ENCODE measurements around the gene DOCK2. TPM values are rescaled to one million over a fixed set of nuclear protein-coding genes. Genes with fewer than 3 reads are reported as not detected.
"Not testable (repeated sequence)": the region's sequence is repeated elsewhere in the genome, so short reads cannot be mapped to it uniquely, and the experiment has no call there.

The DOCK2 gene
- total and polyA plus RNA-seq, 4 donors, result 1.6 to 53.7 (median 21.6) TPM

GRCh38 chr5:169757016-169757415 is 119.9 kb downstream of the DOCK2 start:
- peaks cover 0 to 3% of the 10 kb centered on the region in 2 donors for H3K27me3 ChIP-seq (ENCODE audit: control insufficient read depth in 1 of 2, insufficient read depth in 2 of 2, low read length in 1 of 2)
- H3K27ac ChIP-seq (ENCODE audit: low read depth in 1 of 2, low read length in 2 of 2), result no peak overlapping the region
- H3K9me3 ChIP-seq (ENCODE audit: control insufficient read depth, low read length), result no peaks in the 10 kb centered on the region
- no peak for DNase-seq
- 80 to 97% methylated on average over 1 of the region's 1 CpG for WGBS, 2 donors
- intact Hi-C loops (cut with DNase I), result no loop called here
- no peak overlapping the region for H3K4me3 ChIP-seq (ENCODE audit: low read length in 2 of 2)
- no peaks in the 10 kb centered on the region for H3K4me1 ChIP-seq (ENCODE audit: control insufficient read depth in 1 of 2, insufficient read depth in 2 of 2, low read length in 2 of 2)
- H3K36me3 ChIP-seq (ENCODE audit: control insufficient read depth in 1 of 2, insufficient read depth in 2 of 2, low read length in 1 of 2), result no peaks in the 10 kb centered on the region
- ATAC-seq (ENCODE audit: low FRiP score), result no peak

GRCh38 chr5:169758886-169759285 is 121.8 kb downstream of the DOCK2 start:
- DNase-seq (no peak), ATAC-seq (ENCODE audit: low FRiP score) (no peak)
- H3K27me3 ChIP-seq (ENCODE audit: control insufficient read depth in 1 of 2, insufficient read depth in 2 of 2, low read length in 1 of 2), result peaks cover 0 to 2% of the 10 kb centered on the region in 2 donors
- no peaks in the 10 kb centered on the region for H3K4me1 ChIP-seq (ENCODE audit: control insufficient read depth in 1 of 2, insufficient read depth in 2 of 2, low read length in 2 of 2)
- H3K27ac ChIP-seq (ENCODE audit: low read depth in 1 of 2, low read length in 2 of 2), result no peak overlapping the region
- no peaks in the 10 kb centered on the region for H3K36me3 ChIP-seq (ENCODE audit: control insufficient read depth in 1 of 2, insufficient read depth in 2 of 2, low read length in 1 of 2)
- H3K9me3 ChIP-seq (ENCODE audit: control insufficient read depth, low read length), result no peaks in the 10 kb centered on the region
- intact Hi-C loops (cut with DNase I), result no loop called here
- no peak overlapping the region for H3K4me3 ChIP-seq (ENCODE audit: low read length in 2 of 2)

- no peaks in the 10 kb centered on the region for H3K4me1 ChIP-seq (ENCODE audit: control insufficient read depth in 1 of 2, insufficient read depth in 2 of 2, low read length in 2 of 2)
- DNase-seq (no peak), ATAC-seq (ENCODE audit: low FRiP score) (no peak)
- H3K27ac ChIP-seq (ENCODE audit: low read depth in 1 of 2, low read length in 2 of 2), result no peak overlapping the region
- intact Hi-C loops (cut with DNase I), result no loop called here
- no peaks in the 10 kb centered on the region for H3K36me3 ChIP-seq (ENCODE audit: control insufficient read depth in 1 of 2, insufficient read depth in 2 of 2, low read length in 1 of 2)
- H3K4me3 ChIP-seq (ENCODE audit: low read length in 2 of 2), result no peak overlapping the region
- H3K27me3 ChIP-seq (ENCODE audit: control insufficient read depth in 1 of 2, insufficient read depth in 2 of 2, low read length in 1 of 2), result peaks cover 0 to 2% of the 10 kb centered on the region in 2 donors
- peaks cover 1% of the 10 kb centered on the region for H3K9me3 ChIP-seq (ENCODE audit: control insufficient read depth, low read length)
Measured at GRCh38 chr5:169760229-169760628, 123.2 kb downstream of the DOCK2 start.

- intact Hi-C loops (cut with DNase I), result no loop called here
- no peak for ATAC-seq (ENCODE audit: low FRiP score)
- Histone ChIP-seq H3K9me3 (ENCODE audit: control insufficient read depth, low read length) (peaks cover 1% of the 10 kb centered on the region), H3K4me1 (ENCODE audit: control insufficient read depth in 1 of 2, insufficient read depth in 2 of 2, low read length in 2 of 2) (no peaks in the 10 kb centered on the region), H3K27ac (ENCODE audit: low read depth in 1 of 2, low read length in 2 of 2) (no peak overlapping the region), H3K36me3 (ENCODE audit: control insufficient read depth in 1 of 2, insufficient read depth in 2 of 2, low read length in 1 of 2) (no peaks in the 10 kb centered on the region), H3K4me3 (ENCODE audit: low read length in 2 of 2) (no peak overlapping the region), H3K27me3 (ENCODE audit: control insufficient read depth in 1 of 2, insufficient read depth in 2 of 2, low read length in 1 of 2) (peaks cover 0 to 2% of the 10 kb centered on the region in 2 donors)
- DNase-seq, result no peak
- WGBS, 2 donors, result 85 to 89% methylated on average over 2 of the region's 2 CpGs
Measured at GRCh38 chr5:169762338-169763095, 125.4 kb downstream of the DOCK2 start.

- whole genome bisulfite sequencing, 2 donors, result 51 to 55% methylated on average over 8 of the region's 8 CpGs
- H3K4me3 ChIP-seq (ENCODE audit: low read length in 2 of 2), result no peak overlapping the region
- no peak overlapping the region for H3K27ac ChIP-seq (ENCODE audit: low read depth in 1 of 2, low read length in 2 of 2)
- DNase-seq (no peak), ATAC-seq (ENCODE audit: low FRiP score) (no peak)
- no peaks in the 10 kb centered on the region for H3K4me1 ChIP-seq (ENCODE audit: control insufficient read depth in 1 of 2, insufficient read depth in 2 of 2, low read length in 2 of 2)
- H3K27me3 ChIP-seq (ENCODE audit: control insufficient read depth in 1 of 2, insufficient read depth in 2 of 2, low read length in 1 of 2), result peaks cover 0 to 2% of the 10 kb centered on the region in 2 donors
- peaks cover 1% of the 10 kb centered on the region for H3K9me3 ChIP-seq (ENCODE audit: control insufficient read depth, low read length)
- H3K36me3 ChIP-seq (ENCODE audit: control insufficient read depth in 1 of 2, insufficient read depth in 2 of 2, low read length in 1 of 2), result no peaks in the 10 kb centered on the region
- intact Hi-C loops (cut with DNase I), result no loop called here
Measured at GRCh38 chr5:169763376-169764017, 126.4 kb downstream of the DOCK2 start.

GRCh38 chr5:169764018-169764378 is 126.9 kb downstream of the DOCK2 start:
- no peak overlapping the region for H3K4me3 ChIP-seq (ENCODE audit: low read length in 2 of 2)
- H3K4me1 ChIP-seq (ENCODE audit: control insufficient read depth in 1 of 2, insufficient read depth in 2 of 2, low read length in 2 of 2), result no peaks in the 10 kb centered on the region
- intact Hi-C loops (cut with DNase I), result no loop called here
- WGBS, 2 donors, result 51 to 54% methylated on average over 5 of the region's 5 CpGs
- peaks cover 0 to 2% of the 10 kb centered on the region in 2 donors for H3K27me3 ChIP-seq (ENCODE audit: control insufficient read depth in 1 of 2, insufficient read depth in 2 of 2, low read length in 1 of 2)
- H3K27ac ChIP-seq (ENCODE audit: low read depth in 1 of 2, low read length in 2 of 2), result no peak overlapping the region
- peaks cover 1% of the 10 kb centered on the region for H3K9me3 ChIP-seq (ENCODE audit: control insufficient read depth, low read length)
- DNase-seq (no peak), ATAC-seq (ENCODE audit: low FRiP score) (no peak)
- H3K36me3 ChIP-seq (ENCODE audit: control insufficient read depth in 1 of 2, insufficient read depth in 2 of 2, low read length in 1 of 2), result no peaks in the 10 kb centered on the region

- no peaks in the 10 kb centered on the region for H3K4me1 ChIP-seq (ENCODE audit: control insufficient read depth in 1 of 2, insufficient read depth in 2 of 2, low read length in 2 of 2)
- H3K9me3 ChIP-seq (ENCODE audit: control insufficient read depth, low read length), result peaks cover 1% of the 10 kb centered on the region
- DNase-seq, result no peak
- intact Hi-C loops (cut with DNase I), result no loop called here
- no peak overlapping the region for H3K4me3 ChIP-seq (ENCODE audit: low read length in 2 of 2)
- WGBS, 2 donors, result 47 to 55% methylated on average over 3 of the region's 3 CpGs
- no peak overlapping the region for H3K27ac ChIP-seq (ENCODE audit: low read depth in 1 of 2, low read length in 2 of 2)
- ATAC-seq (ENCODE audit: low FRiP score), result no peak
- H3K36me3 ChIP-seq (ENCODE audit: control insufficient read depth in 1 of 2, insufficient read depth in 2 of 2, low read length in 1 of 2), result no peaks in the 10 kb centered on the region
- H3K27me3 ChIP-seq (ENCODE audit: control insufficient read depth in 1 of 2, insufficient read depth in 2 of 2, low read length in 1 of 2), result peaks cover 0 to 2% of the 10 kb centered on the region in 2 donors
Measured at GRCh38 chr5:169765176-169765996, 128.3 kb downstream of the DOCK2 start.

- H3K27me3 ChIP-seq (ENCODE audit: control insufficient read depth in 1 of 2, insufficient read depth in 2 of 2, low read length in 1 of 2); H3K4me3 ChIP-seq (ENCODE audit: low read length in 2 of 2); ATAC-seq (ENCODE audit: low FRiP score); DNase-seq; H3K36me3 ChIP-seq (ENCODE audit: control insufficient read depth in 1 of 2, insufficient read depth in 2 of 2, low read length in 1 of 2); H3K9me3 ChIP-seq (ENCODE audit: control insufficient read depth, low read length); H3K4me1 ChIP-seq (ENCODE audit: control insufficient read depth in 1 of 2, insufficient read depth in 2 of 2, low read length in 2 of 2); intact Hi-C loops (cut with DNase I); H3K27ac ChIP-seq (ENCODE audit: low read depth in 1 of 2, low read length in 2 of 2): not testable (repeated sequence)
- WGBS, 2 donors, result 85 to 89% methylated on average over 6 of the region's 6 CpGs
Measured at GRCh38 chr5:169766943-169767342, 129.9 kb downstream of the DOCK2 start.
